Colon (tissue), 2 donors: ENCODE results near the gene C17orf75.

Experiments used
- FAIRE-seq: peaks from 2 replicates; lab custom pipeline; 2012; peaks lifted over from hg19 to GRCh38; lab: Jason Lieb, UNC
- donor health status: control.
- donor health status: control.

Gene C17orf75

DNA sequence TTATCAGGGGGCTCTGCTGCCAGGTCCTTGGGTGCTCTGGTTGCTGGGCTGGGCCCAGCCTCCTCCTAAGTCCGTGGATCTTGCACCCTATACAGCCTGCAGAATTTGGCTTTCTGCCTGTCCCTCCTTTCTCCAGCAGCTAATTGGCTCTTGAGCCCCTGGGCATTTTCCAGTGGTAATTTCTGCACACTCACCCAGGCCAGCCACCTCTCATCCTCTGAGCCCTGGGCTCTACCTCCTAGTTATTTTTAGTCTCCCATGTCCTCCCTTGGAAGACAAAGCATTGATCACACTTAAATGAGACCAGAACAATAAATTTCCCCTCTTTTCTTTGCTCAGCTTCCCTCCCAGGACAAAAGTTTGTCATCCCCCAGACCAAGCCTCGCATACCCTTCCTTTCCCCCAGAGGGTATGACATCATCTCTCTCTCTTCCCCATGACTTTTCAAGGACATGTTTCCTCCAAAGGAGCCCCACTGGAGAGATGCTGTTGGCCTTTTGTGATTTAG is 38.1 kb downstream of the C17orf75 start:
- no peak for FAIRE-seq

DNA sequence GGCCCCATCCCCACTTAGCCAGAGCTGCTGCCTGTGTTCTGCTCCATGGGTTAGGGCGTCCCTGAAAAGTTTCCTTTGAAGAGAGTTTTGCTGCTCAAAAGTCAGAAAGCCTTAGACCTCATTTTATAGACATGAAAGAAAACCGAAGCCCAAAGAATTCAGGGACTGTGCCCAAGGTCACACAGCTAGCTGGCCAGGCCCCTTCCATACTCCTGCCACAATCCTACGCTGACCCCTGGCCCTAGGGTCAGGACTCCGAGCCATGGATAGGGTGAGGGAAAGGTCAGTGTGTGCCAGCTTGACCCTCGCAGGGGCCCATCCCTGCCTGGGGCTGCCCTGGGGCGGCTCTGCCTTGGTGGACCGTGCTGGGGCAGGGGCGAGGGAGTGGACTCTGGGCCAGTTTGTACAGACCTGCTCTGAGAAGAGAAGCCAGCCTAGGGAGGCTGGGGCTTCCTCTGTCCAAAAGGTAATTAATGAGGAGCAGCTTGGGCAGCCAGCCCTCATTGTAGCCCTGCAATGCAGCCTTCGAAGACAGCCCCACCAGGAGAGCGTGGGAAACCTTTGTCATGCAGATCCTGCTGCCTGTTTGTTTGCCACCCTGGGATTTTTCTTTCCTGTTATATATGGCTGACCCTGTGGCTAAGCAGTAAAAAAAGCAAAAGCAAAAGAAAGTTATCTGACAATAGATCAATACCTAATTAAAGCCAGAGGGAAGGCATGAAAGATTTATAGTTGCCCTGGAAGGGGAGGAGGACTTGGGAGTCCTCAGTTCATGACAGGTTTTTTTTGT is 38.9 kb downstream of the C17orf75 start:
- no peak for FAIRE-seq

DNA sequence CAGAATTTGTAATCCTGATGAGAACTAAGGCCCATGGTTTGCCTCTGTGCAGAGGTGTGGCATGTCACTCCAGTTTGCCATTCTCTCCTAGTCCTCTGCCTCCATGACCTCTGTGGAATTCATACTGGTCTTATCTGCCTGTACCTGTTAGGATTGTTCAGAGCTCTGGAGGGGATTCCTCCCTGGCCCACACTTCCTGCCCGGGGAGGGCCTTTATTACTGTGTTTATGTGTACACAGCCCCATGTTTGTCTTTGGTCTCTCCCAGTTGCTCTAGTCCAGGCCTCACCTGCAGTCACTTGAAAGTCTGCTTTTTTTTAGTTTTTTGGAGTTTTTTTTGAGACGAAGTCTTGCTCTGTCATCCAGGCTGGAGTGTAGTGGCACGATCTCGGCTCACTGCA is 39.9 kb downstream of the C17orf75 start:
- FAIRE-seq: no peak

DNA sequence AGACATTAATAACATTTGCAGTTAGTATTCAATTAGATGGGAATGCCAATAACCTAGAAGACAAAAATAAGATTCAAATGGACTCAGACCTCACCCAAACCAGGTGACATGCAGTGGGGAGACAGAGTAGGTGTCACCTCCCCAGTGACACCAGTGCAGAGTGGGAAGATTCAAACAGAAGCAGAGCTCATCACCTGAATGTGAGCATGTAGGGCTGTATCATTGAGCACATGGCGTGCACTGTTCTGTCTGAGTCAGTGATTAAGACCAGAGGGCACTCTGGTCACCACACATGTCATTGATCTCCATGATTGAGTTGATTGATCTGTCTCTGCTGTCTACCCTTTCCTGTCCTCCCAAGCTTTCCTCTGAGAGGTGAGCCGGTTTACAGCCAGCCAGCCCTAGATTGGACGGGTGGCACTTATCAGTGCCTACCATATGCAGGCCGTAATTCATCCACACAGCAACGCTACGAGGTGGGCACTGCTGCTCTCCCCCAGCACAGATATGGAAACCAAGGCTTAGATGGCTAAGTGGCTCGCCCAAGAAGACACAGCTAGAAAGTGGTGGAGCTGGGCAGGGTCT is 42.3 kb downstream of the C17orf75 start:
- FAIRE-seq: no peak

DNA sequence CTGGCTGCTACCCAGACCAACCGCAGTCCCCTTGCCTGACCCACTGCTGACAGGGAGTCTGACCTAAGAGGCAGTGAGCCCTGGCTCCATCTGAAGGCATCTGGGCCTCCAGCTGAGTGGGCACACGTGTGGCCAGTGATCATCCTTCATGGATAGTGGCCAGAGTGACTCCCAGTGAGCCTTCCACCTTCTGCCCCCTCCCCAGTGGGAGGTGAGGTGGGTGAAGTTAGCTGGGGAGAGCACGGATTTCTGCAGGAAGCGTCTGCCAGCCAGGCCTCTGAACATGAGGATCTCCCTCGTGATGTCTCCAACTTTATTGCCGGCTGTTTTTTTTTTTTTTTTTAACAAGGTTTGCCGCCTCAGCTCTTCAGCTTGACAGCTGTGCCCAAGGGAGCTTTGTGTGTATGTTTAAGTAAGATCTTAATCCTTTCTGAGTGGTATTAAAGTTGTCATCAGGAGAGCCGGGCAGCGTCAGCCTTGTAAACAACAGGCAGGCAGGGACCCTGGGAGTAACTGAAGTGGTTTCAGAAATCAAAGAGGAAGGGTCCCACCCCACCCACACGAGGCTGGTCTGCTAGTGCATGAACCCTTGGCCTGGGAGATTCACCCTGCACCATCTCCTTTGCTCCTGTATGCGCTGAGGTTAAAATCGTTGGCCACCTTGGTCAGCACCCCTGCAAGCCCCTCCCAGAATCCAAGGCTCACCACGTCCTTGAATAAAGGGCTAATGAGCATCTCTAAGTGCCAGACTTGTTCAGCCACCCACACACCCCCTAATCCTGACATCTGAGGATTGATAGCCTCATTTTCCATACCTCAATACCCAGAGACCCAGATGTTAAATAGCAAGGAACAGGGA is 43.0 kb downstream of the C17orf75 start:
- no peak for FAIRE-seq

DNA sequence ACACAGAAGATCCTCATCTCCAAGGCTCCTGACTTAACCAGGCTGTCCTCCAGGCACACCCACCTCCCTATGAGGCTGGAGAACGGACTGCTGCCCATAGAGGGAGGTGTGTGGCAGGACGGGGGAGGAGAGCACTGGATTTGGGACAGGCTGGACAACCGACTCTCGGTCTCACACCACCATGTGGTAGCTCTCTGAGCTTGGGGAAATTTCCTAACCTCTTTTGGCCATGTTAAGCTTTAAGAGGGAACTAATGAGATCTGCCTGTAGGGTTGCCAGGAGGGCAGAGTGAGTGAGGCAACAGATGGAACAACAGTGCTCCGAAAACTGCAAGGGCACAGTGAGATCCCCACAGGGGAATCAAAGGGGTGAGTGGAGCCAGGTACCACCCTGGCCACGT is 43.7 kb downstream of the C17orf75 start:
- FAIRE-seq: no peak

DNA sequence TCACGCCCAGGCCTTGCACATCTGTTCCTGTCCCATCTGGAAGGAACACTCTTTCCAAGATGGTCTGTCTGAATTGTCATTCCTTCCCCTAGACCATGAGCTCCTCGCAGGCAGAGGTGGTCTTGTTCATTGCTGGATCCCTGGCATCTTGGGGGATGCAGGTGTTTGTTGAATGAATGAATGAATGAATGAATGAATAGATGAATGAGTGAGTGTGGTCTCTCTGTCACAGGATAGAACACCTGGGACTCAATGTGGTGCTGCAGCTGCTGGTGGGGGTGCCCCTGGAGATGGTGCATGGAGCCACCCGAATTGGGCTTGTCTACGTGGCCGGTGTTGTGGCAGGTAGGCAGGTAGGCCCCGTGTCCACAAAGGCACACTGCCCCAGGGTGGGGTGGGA is 44.1 kb downstream of the C17orf75 start:
- no peak for FAIRE-seq

DNA sequence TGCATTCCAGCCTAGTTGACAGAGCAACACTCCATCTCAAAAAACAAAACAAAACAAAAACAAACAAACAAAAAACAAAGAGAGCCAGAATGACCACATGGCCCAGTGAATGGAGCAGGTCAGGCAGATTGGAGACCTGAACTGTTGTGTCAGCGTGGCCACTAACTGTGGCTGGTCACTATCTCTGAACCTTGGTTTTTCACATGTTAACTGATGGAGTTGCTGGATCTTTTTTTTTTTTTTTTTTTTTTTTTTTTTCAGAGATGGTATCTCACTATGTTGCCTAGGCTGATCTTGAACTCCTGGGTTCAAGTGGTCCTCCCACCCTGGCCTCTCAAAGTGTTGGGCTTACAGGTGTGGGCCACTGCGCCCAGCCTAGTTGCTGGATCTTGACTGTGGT is 44.5 kb downstream of the C17orf75 start:
- no peak for FAIRE-seq

DNA sequence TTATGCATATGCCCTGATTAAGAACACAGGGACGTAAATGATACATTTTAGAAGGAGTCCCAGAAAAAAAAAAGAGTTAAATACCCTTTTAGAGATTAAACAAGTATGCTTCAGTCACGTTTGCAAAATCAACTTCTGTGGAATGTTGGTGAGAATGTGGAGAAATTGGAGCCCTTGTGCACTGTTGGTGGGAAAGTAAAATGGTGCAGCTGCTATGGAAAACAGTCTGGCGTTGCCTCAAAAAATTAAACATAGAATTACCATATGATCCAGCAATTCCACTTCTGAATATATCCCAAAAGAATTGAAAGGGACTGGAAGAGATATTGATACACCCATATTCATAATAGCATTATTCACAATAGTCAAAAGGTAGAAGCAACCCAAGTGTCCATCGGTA is 49.9 kb downstream of the C17orf75 start:
- FAIRE-seq: no peak

DNA sequence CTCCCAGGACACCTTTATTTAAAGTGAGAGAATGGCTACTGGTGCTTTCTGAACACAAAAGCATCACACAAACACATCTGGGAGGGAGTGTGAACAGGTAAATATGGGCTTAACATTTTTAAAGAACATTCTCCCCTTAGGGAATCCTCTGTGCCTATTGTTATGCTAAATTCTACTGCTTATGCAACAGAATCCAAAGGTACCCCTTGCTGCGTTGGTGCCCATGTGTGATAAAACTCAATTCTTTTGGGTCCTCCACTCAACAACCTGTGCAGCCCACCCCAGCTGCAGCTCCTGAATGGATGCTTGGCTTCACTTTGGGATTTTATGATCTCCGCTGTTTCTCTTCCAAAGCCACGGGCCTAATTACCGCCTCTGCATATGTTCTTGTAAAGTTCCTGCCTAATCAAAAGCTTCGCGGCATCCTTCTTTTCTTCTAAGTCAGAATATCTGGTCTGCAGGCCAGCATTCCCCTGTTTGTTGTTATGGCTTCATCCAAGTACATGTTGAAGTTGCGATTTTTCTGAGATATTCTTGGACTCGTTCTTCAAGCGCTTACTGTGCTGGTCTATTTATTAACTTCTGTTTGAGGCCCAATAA is 52.4 kb downstream of the C17orf75 start:
- no peak for FAIRE-seq

DNA sequence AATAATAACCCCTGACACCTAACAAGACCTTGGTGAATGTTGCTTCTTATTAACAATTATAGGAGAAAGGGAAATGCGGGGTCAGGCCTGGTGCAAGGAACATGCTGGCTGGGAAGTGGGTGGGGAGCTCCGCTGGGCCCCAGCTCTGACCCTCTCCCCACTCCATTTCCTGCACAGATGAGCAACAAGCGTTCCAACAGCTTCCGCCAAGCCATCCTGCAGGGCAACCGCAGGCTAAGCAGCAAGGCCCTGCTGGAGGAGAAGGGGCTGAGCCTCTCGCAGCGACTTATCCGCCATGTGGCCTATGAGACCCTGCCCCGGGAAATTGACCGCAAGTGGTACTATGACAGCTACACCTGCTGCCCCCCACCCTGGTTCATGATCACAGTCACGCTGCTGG is 53.4 kb downstream of the C17orf75 start:
- no peak for FAIRE-seq

DNA sequence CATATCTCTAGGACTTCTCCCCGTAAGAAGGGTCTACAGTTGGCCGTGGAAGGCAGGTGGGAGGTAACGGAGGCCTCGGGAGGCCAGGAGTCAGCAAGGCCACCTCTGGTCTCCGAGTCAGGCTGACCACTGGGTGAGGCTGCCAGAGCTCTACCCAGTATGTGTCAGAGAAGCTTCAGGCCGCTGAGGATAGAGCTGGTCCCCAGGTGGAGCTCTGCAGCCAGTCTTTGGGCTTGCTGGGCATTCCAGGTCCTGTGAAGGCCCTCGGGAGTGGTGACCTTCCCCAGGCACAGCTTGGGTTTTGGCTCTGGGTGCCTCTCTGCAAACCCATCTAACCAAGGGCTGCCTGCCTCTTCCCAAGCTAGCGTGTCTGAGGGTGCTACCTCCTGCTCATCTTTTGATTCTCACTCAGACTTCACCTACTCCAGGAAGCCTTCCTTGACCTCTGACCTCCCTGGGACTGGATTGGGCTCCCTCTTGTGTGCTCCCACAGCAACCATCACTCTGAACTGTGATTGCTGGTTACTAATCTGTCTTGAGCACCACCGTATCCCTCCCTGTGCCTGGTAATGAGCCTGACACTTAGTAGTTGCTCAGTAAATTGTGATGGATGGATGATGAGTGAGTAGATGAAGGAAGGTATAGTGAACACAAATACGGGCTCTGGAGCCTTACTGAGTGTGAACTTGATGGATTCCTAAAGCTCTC is 54.0 kb downstream of the C17orf75 start:
- FAIRE-seq: no peak

DNA sequence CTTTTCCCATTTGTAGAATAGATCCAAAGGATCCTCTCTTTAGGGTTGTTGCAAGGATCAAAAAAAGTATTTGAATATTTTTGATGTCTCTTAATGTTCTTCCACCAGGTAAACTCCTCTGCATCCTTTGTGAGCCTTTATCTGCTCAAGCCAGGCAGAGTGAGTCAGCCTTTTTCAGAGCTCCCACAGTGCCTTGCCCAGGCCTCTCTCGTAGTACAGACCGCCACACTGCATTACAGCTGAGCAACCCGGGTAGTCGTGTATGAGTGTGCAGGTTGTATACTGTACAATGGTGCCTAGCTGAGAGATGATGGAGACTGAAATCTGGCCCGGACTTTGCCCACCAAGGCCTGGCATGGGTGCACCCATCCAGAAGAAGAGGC is 55.5 kb downstream of the C17orf75 start:
- no peak for FAIRE-seq

DNA sequence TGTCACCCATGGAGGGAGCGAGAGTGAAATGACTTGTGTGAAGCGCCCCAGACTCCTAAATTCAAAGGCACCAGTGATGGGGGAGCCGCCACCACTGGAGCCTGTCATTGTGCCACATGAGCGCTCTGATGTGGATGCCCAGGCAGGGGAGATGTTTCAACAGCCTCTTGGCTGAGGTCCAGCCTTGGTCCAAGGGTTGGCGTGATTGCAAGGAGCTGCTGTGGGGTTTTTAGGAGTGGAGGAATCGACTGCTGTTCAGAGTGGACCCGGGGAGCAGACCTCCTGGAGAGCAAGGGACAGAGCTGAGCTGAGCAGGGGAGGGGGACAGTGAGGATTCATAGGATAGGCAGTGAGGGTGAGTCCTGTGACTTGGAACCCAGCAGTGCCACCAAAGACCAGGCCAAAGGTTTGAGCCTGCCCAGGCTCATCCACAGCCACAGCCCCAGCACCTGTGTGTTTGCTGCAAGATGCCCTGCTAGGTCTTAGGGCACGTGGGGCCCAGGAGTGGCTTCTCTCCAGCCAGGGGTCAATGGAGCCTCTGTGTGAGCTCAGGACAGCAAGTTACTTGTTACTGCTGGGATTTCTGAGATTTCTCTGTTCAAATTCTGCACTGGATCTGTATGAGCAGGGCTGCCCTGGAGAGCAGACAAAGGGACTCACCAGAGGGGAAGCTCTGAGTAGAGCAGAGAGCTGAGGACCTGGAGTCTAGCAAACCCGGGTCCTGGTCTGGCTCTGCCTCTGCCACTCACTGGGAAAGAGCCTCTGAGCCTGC is 56.0 kb downstream of the C17orf75 start:
- no peak for FAIRE-seq

DNA sequence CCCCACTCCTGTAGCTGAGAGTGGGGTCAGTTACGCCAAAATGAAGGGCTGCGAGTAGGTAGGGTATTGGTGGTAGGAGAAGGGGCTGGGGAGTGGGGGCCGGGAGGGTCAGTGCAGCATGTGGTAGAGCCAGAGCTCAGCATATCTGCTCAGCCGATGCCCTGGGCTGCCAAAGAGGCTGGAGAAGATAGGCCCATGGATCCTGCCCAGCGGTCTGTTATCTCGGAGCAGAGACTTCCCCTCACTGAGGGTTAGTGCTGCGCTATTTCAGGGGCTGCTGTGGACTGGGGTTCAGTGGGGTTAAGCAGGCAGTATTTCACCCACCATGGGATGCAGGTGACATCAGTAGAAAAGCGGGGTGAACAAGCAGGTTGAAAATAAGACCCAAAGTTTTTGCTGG is 56.7 kb downstream of the C17orf75 start:
- no peak for FAIRE-seq

DNA sequence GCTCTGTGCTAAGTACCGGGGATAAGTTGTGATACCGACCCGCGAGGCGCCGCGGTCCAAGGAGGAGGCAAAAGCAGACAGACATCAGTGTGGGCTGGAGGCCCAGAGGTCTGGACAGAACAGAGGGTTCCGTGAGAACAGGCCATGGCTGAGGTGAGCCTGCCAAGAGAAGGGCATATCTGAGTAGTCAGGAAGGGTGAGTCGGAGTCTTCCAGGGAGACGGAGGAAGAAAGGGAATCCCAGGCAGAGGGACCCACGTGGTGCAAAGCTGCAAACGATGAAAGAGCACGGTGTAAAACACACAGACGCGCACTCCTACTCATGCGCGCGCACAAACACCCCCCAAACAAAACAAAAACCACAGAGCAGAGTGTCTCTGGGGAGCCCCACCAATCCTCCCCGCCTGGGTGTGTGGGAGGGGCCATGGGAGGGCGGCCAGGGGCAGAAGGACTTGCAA is 58.2 kb downstream of the C17orf75 start:
- FAIRE-seq: no peak

DNA sequence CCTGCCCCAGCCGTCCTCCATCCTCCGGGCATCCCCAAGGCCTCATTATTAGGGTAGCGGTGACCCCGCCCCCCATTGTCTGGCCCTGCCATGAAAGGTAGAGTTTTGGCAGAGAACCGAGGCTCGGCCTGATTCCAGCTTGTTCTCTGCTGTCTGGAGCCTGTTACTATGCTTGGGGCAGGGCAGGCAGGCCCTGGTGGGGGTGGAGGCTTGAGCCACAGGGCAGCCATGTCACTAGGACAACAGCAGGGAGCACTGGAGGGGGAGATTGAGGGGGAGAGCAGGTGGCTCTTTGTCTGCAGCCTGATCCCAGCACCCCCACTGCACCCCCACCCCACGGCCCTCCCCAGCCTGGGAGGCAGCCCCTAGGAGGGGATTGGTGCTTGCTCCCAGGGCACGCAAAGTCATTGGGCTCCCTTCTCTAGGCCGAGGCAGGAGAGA is 60.9 kb downstream of the C17orf75 start:
- no peak for FAIRE-seq

DNA sequence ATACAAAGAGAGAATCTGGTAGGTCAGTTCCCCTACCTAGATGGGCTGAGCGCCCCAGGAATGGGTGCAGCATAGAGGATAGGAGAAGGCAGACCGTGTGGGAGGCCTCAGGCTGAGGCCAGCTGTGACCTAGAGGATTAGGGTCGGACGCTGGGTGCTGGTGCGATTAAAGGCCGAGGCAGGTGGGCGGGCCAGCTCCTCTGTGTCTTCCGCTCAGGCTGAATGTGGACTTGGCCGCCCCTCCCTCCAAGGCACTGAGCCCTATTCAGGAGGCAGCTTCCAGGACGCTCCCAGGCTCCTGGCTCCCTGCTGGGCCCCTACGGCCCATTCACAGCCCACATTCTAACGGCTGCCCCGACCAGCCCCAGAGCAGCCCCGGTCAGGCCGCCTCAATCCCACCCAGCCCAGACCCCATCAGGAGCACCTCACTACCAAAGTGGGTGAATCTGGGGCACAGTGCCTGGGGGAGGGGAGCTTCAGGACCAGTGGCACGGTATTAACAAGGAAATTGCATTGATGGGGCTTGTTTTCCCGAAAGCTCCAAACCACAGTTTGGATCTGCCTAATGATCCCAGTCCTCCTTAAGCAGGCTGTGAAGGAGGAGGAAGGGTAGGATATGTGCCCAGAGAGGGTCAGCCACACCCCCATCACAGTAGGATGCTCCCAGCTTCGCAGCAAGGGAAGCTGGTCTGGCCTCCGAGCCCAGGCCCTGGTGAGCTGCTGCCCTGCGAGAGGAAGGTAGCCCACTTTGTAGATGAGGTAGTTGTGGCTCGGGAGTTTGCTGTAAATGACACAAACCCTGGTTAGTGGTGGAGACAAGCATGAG is 61.9 kb downstream of the C17orf75 start:
- no peak for FAIRE-seq

DNA sequence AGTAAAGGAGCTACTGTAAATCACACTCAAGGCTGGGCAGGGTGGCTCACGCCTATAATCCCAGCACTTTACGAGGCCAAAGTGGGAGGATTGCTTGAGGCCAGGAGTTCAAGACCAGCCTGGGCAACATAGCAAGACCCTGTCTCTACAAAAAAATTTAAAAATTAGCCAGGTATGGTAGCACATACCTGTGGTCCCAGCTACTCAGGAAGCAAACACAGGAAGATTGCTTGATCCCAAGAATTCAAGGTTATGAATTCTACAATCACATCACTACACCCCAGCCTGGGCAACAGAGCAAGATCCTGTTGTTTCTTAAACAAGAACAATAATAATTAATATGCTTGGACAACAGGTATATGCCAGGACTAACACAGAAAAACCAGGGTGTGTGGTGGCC is 63.2 kb downstream of the C17orf75 start:
- no peak for FAIRE-seq
